ENCODE results near the gene RHOJ.

GRCh38 chr14:63179383-63179782 lies 24.9 kb upstream of the RHOJ start:
- TF ChIP-seq, protein P1, sequence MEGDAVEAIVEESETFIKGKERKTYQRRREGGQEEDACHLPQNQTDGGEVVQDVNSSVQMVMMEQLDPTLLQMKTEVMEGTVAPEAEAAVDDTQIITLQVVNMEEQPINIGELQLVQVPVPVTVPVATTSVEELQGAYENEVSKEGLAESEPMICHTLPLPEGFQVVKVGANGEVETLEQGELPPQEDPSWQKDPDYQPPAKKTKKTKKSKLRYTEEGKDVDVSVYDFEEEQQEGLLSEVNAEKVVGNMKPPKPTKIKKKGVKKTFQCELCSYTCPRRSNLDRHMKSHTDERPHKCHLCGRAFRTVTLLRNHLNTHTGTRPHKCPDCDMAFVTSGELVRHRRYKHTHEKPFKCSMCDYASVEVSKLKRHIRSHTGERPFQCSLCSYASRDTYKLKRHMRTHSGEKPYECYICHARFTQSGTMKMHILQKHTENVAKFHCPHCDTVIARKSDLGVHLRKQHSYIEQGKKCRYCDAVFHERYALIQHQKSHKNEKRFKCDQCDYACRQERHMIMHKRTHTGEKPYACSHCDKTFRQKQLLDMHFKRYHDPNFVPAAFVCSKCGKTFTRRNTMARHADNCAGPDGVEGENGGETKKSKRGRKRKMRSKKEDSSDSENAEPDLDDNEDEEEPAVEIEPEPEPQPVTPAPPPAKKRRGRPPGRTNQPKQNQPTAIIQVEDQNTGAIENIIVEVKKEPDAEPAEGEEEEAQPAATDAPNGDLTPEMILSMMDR (IDR thresholded peaks at IDR 0.05 in 2 of 3, conservative IDR thresholded peaks at IDR 0.05 in 1 of 3; ENCODE audit: insufficient read depth in 2 of 3, low read depth in 1 of 3, low read length in 3 of 3) = no peak
- no peak for TF ChIP-seq FOXM1 (IDR thresholded peaks at IDR 0.05; ENCODE audit: low read depth)
- no peak for TF ChIP-seq FOXM1 (CRISPR knock-in tag; IDR thresholded peaks at IDR 0.05; ENCODE audit: low read depth)
- TF ChIP-seq NRF1 (conservative IDR thresholded peaks at IDR 0.05 in 1 of 2, IDR thresholded peaks at IDR 0.05 in 1 of 2) = no peak
- TF ChIP-seq, protein P2, sequence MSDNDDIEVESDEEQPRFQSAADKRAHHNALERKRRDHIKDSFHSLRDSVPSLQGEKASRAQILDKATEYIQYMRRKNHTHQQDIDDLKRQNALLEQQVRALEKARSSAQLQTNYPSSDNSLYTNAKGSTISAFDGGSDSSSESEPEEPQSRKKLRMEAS (CRISPR knock-in tag; IDR thresholded peaks at IDR 0.05) = no peak
- no peak for TF ChIP-seq EP300 (IDR thresholded peaks at IDR 0.05; ENCODE audit: low read length)
- TF ChIP-seq ZBTB40 (IDR thresholded peaks at IDR 0.05) = no peak
- no peak for TF ChIP-seq ZBTB40 (CRISPR knock-in tag; IDR thresholded peaks at IDR 0.05)
- TF ChIP-seq, protein P3, sequence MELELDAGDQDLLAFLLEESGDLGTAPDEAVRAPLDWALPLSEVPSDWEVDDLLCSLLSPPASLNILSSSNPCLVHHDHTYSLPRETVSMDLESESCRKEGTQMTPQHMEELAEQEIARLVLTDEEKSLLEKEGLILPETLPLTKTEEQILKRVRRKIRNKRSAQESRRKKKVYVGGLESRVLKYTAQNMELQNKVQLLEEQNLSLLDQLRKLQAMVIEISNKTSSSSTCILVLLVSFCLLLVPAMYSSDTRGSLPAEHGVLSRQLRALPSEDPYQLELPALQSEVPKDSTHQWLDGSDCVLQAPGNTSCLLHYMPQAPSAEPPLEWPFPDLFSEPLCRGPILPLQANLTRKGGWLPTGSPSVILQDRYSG (tag; conservative IDR thresholded peaks at IDR 0.05; ENCODE audit: low read depth) = no peak
- no peak for TF ChIP-seq ZNF407 (IDR thresholded peaks at IDR 0.05; ENCODE audit: low read depth)
- no peak for TF ChIP-seq POLR2A (conservative IDR thresholded peaks at IDR 0.05)
- TF ChIP-seq TBL1XR1 (IDR thresholded peaks at IDR 0.05; ENCODE audit: low read length in 2 of 2) = no peak
- no peak for TF ChIP-seq NR3C1 (CRISPR knock-in tag; IDR thresholded peaks at IDR 0.05)
- TF ChIP-seq RBBP5 (IDR thresholded peaks at IDR 0.05; ENCODE audit: borderline replicate concordance, insufficient read depth, low read length, poor library complexity, severe bottlenecking) = no peak
- TF ChIP-seq ZNF146 (CRISPR knock-in tag; IDR thresholded peaks at IDR 0.05; ENCODE audit: unreplicated experiment) = no peak
- TF ChIP-seq TEAD2 (tag; IDR thresholded peaks at IDR 0.05) = no peak
